ENCODE results near the gene SNRNP40.

The SNRNP40 gene

GRCh38 chr1:31261916-31262315 is 34.7 kb downstream of the SNRNP40 start:
- in situ Hi-C loops (cut with MboI; ENCODE audit: low sequenced_read_pairs, unreplicated experiment) = no loop called here
- TF ChIP-seq, protein P1, sequence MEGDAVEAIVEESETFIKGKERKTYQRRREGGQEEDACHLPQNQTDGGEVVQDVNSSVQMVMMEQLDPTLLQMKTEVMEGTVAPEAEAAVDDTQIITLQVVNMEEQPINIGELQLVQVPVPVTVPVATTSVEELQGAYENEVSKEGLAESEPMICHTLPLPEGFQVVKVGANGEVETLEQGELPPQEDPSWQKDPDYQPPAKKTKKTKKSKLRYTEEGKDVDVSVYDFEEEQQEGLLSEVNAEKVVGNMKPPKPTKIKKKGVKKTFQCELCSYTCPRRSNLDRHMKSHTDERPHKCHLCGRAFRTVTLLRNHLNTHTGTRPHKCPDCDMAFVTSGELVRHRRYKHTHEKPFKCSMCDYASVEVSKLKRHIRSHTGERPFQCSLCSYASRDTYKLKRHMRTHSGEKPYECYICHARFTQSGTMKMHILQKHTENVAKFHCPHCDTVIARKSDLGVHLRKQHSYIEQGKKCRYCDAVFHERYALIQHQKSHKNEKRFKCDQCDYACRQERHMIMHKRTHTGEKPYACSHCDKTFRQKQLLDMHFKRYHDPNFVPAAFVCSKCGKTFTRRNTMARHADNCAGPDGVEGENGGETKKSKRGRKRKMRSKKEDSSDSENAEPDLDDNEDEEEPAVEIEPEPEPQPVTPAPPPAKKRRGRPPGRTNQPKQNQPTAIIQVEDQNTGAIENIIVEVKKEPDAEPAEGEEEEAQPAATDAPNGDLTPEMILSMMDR (IDR thresholded peaks at IDR 0.05; ENCODE audit: borderline replicate concordance, control extremely low read depth, extremely low read depth, insufficient read depth, missing control alignments) = no peak
- no peak for DNase-seq (ENCODE audit: low spot score)

DNA sequence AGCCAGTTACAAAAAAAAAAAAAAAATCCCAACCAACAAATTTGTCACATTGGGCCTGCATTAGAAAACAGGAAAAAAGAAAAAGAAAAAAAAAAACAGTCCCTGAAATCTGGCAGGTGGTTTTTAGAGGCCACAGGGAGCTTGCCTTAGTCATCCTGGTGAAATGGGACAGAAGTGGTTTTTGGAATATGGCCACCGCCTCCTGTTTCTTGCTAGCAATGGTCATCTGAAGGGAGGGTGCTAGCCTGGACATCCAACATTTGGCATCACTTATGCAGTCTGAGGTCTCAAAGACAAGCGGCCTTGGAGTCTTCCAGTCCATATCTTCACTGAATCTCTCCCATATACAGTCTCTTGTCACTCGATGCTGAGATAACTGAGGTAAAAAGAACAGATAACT is 36.8 kb downstream of the SNRNP40 start:
- TF ChIP-seq, protein P1 (IDR thresholded peaks at IDR 0.05; ENCODE audit: borderline replicate concordance, control extremely low read depth, extremely low read depth, insufficient read depth, missing control alignments) = no peak
- in situ Hi-C loops (cut with MboI; ENCODE audit: low sequenced_read_pairs, unreplicated experiment) = no loop called here
- DNase-seq (ENCODE audit: low spot score) = no peak

DNA sequence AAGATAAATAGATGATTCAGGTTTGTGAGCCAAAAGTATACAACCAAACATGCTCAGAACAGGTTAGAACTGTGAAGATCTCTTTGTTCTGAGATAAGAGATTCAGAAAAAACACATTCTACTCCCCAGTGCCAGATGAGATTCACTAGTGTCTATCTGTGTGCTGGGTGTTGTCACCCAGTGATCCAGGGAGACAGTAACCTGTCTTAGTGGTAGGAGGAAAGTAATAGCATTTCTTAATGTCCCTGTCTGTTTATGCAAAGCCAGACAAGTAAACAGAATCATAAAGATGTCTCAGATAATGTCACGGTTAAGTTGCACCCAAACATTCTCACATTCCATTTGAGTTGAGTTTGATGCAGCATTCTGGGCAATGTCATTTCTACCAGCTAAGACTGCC is 38.0 kb downstream of the SNRNP40 start:
- in situ Hi-C loops (cut with MboI; ENCODE audit: low sequenced_read_pairs, unreplicated experiment) = no loop called here
- TF ChIP-seq, protein P1 (IDR thresholded peaks at IDR 0.05; ENCODE audit: borderline replicate concordance, control extremely low read depth, extremely low read depth, insufficient read depth, missing control alignments) = no peak
- no peak for DNase-seq (ENCODE audit: low spot score)

DNA sequence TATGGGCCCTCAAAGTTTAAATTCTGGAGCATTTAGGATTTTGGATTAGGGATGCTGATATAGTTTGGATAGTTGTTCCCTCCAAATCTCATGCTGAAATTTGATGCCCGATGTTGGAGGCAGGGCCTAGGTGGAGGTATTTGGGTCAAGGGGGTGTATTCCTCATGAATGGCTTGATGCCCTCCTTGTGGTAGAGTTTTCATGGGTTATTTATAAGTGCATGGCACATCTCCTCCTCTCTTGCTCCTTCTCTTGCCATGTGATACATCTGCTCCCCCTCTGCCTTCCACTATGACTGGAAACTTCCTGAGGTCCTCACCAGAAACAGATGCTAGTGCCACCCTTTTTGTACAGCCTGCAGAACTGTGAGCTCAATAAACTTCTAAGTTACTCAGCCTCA is 39.4 kb downstream of the SNRNP40 start:
- in situ Hi-C loops (cut with MboI; ENCODE audit: low sequenced_read_pairs, unreplicated experiment) = no loop called here

DNA sequence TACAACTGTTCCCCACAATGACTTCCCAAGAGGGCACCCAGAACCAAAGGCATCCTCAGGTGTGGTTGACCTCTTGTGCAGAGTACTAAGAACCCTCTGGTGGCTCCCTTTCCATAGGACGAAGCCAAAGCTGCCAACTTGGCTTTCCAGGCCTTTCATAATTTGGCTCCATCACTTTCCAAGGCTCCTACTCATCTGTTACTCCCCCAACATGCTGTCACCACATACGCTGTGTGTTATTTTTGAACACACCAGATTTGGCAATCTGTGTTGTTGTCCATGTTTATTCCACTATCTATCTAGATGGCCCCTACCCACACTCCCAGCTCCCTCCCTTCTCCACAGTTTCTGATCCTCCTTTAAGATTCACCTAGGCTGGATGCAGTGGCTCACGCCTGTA is 46.7 kb downstream of the SNRNP40 start:
- TF ChIP-seq, protein P1 (IDR thresholded peaks at IDR 0.05; ENCODE audit: borderline replicate concordance, control extremely low read depth, extremely low read depth, insufficient read depth, missing control alignments) = no peak
- in situ Hi-C loops (cut with MboI; ENCODE audit: low sequenced_read_pairs, unreplicated experiment) = no loop called here
- DNase-seq (ENCODE audit: low spot score) = no peak

More for the DNA sequence above, 39.4 kb downstream of the SNRNP40 start:
- no peak for DNase-seq (ENCODE audit: low spot score)
- TF ChIP-seq, protein P1 (IDR thresholded peaks at IDR 0.05; ENCODE audit: borderline replicate concordance, control extremely low read depth, extremely low read depth, insufficient read depth, missing control alignments) = no peak

GRCh38 chr1:31248276-31248675 is 48.3 kb downstream of the SNRNP40 start:
- TF ChIP-seq, protein P1 (IDR thresholded peaks at IDR 0.05; ENCODE audit: borderline replicate concordance, control extremely low read depth, extremely low read depth, insufficient read depth, missing control alignments) = no peak
- no peak for DNase-seq (ENCODE audit: low spot score)
- in situ Hi-C loops (cut with MboI; ENCODE audit: low sequenced_read_pairs, unreplicated experiment) = no loop called here

DNA sequence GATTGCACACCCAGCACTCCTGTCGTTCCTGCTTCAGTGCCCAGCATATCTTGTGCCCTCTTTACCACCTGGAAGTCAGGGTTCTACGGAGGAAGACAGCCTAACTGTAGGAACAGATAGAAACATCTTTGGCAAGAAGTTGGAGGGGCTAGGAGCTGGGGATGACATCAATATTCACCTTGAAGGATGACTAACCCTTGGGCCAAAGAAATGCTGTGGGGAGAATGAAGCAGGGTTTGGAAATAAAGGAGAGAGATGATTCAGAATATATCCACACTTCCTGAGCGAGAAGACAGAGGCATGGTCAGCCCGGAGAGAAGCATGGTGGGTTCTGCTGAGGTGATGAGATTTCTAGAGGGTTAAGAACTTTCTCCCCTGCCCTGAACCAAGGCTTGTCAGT is 52.3 kb downstream of the SNRNP40 start:
- DNase-seq (ENCODE audit: low spot score) = no peak
- TF ChIP-seq, protein P1 (IDR thresholded peaks at IDR 0.05; ENCODE audit: borderline replicate concordance, control extremely low read depth, extremely low read depth, insufficient read depth, missing control alignments) = no peak
- in situ Hi-C loops (cut with MboI; ENCODE audit: low sequenced_read_pairs, unreplicated experiment) = no loop called here
